ENCODE measurements around the gene MEF2C. TPM values are rescaled to one million over a fixed set of nuclear protein-coding genes. Genes with fewer than 3 reads are reported as not detected.
A peak's percentile ranks its signal among the peaks of the same experiment; 100 is the strongest.
"Not testable (repeated sequence)": the region's sequence is repeated elsewhere in the genome, so short reads cannot be mapped to it uniquely, and the experiment has no call there.

Gene MEF2C
- total RNA-seq, 2 donors from 2014 or later = 10.0 to 27.4 TPM

DNA sequence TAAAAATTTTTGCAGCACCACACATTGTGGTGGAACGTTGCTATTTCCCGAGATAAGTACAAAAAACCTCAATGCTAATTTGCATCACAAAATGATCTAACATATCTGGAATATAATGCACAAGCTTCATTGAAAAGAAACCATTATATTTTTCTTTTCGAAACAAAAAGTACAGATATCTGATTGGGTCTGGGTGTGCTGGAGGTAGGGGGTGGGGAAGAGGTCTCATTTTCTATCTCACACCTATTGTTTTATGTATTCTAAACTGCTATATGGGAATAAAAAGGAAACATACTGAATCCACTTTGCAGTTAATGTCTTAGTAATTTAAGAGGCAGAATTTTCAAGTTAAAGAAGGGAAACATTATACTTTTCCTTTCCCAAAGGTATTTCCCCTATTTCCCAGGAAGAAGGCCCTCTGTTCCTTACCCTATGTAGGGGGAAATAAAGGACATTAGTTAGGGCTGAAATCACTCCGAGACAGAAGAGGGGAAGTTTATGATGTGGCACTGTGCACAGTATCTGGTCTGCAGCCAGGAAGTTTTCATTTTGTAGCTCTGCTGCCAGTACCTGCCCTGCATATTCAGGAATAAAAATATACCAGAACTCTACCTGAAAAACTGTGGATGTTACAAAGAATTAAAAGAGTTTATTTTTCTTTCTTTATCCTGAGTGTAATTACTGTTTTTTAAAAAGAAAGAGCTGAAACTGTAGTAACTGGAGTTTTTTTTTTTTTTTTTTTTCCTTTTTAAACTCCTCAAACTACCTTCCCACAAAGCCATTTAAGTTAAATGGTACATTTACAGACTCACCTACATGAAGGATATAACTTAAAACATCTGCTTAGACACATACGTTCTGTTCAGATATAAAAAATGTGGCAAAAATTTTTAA is 7.4 kb downstream of the MEF2C start:
- ATAC-seq (peak; percentile 48), DNase-seq (no peak)
- intact Hi-C loops (cut with DNase I, micrococcal nuclease) = no loop called here

DNA sequence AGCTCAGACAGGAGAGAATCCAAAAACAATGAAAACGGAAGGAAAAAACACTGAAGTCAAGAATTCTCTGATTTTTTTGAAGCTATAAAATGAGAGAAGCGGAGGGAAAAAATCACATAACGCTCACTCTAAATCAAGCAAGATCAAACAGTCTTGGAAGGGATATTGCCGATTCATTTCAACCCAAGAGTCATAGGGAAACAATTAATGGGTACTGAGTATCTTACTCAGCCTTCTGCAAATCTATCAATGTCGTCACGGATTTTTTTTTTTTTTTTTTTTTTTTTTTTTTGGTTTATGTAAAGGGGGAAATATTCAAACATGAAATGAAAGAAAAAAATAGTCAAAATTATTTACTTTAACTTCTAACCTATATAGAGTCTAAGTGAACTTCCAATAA is 9.5 kb downstream of the MEF2C start:
- intact Hi-C loops (cut with DNase I, micrococcal nuclease) = no loop called here
- DNase-seq = no peak
- ATAC-seq = no peak

DNA sequence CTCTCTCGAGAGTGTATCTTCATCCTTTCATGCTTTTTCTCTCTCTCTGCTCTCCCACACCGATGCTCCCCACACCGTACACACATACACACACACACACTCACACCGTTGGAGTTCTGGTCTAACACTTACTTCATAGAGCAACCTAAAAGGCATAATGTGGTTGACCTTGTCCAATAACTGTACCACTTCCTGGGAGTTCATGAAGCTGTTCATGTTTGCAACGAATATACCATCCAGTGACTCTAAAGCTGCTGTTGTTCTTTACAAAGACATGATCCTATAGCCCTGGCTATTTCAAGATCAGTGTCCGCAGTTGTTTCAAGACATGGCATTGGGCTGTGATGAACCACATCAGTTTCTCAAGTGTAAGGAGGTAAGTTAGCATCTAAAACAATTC is 10.0 kb downstream of the MEF2C start:
- intact Hi-C loops (cut with DNase I, micrococcal nuclease) = no loop called here

DNA sequence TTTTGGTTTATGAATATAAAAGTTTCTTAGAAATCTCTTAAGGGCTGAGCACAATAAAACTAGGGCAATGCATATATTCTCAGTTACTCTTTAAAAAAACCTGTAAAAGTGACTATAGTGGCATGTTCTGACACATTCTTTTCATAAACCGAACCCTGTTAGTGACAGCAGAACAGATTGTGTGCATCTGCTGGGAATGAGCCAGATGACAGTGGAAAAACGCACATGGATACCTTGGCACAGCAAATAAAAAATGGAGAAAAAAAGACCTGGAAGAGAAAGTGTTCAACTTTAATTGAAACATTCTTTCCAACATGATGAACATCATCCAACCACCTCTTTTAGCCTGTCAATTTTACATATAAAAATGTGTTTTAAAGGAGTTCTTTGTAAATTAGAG is 12.7 kb downstream of the MEF2C start:
- intact Hi-C loops (cut with DNase I, micrococcal nuclease) = no loop called here
- ATAC-seq = no peak

More for the DNA sequence above, 10.0 kb downstream of the MEF2C start:
- ATAC-seq (no peak), DNase-seq (no peak)

DNA sequence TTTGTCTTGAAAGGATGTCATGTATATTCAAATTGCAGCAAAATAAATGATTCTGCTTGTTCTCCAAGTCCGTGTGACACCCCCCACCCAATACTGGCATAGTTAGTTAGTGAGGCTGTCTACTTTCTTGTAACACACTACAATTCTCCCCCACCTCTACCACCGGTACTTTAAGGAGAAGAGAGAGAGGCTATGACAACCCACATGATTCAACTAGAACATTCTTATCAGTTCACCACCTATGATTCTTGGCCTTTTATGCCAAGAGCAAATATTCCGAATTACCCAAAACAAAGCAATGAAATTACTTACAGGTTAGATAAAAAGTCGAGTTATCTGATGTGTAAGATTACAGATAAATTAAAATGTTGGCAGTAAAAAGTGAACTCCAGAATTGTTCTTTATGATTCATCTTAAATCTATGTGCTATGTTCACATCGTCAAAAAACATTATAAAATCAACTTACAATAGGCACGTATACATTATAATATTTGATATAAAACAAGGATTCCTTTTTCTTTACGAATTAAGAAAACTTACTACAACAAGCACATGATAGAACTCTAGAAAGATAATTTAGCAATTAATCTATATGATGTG is 14.4 kb downstream of the MEF2C start:
- intact Hi-C loops (cut with DNase I, micrococcal nuclease) = no loop called here
- ATAC-seq (peak; percentile 90), DNase-seq (no peak)

More for the DNA sequence above, 12.7 kb downstream of the MEF2C start:
- no peak for DNase-seq

DNA sequence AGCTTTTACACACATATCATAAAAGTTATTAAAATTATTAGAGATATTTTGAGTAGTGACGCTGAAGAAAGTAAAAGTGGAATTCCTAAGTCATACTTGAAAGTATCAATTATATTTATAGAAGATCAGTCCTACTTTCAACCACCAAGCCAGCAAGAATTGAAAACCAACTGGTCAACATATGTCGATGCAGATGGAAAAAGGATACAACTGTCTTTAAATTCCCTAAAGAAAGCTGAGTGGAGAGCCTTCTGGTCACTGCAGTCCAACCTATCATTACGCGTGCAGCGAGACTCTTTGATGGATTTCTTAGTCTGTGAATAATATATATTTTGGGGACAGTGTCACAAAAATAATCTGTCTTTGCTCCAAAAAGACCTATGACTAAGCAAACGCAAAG is 15.3 kb downstream of the MEF2C start:
- ATAC-seq (no peak), DNase-seq (no peak)
- intact Hi-C loops (cut with DNase I, micrococcal nuclease) = no loop called here

DNA sequence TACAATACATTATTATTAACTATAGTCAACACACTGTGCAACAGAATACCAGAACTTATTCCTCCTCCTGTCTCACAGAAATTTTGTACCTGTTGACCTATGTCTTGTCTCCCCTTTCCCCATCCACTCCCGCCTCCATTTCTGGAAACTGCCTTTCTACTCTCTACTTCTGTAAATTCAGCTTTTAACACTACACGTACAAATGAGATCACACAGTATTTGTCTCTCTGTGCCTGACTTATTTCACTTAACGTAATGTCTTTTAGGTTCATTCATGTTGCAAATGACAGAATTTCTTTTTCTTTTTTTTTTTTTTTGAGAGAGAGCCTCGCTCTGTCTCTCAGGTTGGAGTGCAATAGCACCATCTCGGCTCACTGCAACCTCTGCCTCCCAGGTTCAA is 19.5 kb downstream of the MEF2C start:
- intact Hi-C loops (cut with DNase I, micrococcal nuclease) = no loop called here
- DNase-seq = no peak
- ATAC-seq = no peak

DNA sequence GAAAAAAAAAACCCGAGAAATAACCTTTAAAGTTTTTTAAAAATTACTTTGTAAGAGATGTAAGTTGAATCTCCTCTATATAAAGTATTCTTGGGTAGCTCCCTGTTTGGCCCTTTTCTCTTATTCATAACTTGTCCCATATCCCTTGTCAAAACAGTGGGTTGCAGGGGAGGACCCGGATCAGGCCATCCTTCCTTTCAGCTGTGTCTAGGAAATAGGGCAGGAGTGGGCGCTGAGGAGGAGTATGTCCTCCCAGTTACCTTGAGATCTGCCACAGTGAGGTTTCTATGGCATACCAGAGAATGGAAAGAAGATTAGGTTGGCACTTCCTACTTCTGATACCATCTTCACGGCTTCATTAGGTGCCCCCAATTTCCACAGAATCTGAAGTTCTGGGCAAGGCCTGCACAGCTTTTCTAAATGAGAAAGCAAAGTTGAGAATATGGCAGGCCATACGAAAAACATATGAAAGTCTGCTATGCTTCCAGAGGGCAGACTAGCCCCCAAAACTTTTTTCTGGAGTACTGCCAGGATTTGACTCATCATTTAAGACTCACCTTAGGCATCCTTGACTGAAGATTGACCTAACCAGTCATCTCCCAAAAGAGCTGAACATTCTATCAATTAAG is 20.3 kb downstream of the MEF2C start:
- DNase-seq = no peak
- intact Hi-C loops (cut with DNase I, micrococcal nuclease) = no loop called here
- ATAC-seq = no peak

DNA sequence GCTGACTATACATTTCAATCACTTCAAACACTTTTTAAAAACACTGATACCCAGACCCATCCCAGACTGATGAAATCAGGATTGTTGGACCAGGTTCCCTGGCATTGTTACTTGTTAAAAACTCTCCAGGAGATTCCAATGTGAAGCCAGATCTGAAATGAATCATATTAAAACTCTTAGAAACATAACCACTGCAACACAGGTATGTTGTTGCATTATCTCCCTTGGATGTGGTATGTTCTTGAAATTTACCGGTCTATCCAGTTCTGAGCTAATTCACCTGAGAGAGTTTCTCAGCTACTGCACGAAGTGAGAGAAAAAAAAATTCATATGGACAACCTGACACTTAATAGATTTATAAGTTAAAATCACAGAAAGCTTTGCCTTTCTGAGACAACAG is 21.8 kb downstream of the MEF2C start:
- ATAC-seq (no peak), DNase-seq (no peak)
- intact Hi-C loops (cut with DNase I, micrococcal nuclease) = no loop called here

DNA sequence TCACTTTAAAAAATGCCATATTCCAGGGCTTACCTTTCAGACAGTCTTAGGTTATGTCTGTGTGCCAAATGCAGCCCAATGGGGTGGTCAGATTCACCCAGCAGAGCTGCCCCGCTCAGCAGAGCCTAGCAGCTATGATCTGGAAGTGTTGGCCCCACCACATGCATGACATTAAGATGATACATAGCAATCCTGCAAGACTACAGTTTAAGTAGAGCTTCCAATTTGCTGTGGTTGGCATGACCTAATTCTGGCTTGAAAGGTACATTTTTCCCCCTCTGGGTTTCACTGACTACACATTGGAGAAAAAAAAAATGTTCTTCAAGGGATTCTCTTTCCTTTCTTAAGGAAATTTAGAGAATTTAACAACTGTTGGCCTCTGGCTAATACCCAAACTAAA is 22.5 kb downstream of the MEF2C start:
- intact Hi-C loops (cut with DNase I, micrococcal nuclease) = no loop called here
- DNase-seq (no peak), ATAC-seq (no peak)

DNA sequence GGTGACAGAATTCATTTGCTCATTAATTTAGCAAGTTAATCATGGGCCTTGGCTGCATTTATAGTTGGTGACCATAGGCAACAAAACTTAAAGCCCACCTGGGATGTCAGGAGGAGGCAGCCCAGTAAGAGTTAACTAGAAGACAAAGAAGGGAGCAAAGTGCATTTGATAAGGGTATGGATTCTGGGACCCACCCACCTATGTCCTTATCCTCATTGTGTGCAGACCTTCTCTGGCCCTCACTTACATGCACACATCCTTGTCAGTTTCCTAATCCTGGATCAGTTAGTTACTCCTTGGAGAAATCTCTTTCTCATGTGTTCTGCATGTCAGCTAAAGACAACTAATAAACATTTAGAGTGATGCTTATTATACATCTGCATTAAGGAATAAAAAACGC is 24.6 kb downstream of the MEF2C start:
- intact Hi-C loops (cut with DNase I, micrococcal nuclease) = no loop called here
- DNase-seq = no peak
- no peak for ATAC-seq

DNA sequence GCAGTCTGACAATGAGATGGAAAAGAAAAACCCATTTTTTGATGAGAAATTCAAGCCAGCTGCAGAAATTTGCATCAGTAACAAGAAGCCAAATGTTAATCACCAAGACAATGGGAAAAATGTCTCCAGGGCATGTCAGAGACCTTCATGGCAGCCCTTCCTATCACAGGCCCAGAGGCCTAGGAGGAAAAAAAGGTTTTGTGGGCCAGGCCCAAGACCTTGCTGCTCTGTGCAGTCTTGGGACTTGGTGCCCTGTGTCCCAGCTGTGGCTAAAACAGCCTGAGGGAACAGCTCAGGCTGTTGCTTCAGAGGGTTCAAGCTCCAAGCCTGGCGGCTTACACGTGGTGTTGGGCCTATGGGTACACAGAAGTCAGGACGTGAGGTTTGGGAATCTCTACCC is 26.6 kb downstream of the MEF2C start:
- DNase-seq; intact Hi-C loops (cut with DNase I, micrococcal nuclease); ATAC-seq: not testable (repeated sequence)

DNA sequence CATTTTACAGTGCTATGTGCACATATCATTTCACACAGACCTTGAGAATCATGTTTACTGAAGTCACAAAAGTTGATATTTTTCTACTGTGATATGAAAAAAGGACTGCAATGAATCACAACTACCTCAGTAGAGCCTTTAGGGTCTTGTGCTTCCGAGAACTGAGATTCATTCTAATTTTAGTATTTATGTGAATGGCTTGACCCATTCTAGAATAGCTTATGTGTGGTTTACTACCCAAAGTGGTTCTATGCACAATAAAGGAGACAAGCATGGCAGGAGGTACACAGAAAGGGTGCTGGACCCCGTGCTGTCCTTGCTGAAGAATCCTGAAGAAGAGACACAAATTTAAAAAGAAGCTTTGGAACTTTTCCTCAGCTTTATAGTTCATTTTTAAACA is 28.2 kb downstream of the MEF2C start:
- DNase-seq = no peak
- ATAC-seq = no peak
- intact Hi-C loops (cut with DNase I, micrococcal nuclease) = no loop called here

DNA sequence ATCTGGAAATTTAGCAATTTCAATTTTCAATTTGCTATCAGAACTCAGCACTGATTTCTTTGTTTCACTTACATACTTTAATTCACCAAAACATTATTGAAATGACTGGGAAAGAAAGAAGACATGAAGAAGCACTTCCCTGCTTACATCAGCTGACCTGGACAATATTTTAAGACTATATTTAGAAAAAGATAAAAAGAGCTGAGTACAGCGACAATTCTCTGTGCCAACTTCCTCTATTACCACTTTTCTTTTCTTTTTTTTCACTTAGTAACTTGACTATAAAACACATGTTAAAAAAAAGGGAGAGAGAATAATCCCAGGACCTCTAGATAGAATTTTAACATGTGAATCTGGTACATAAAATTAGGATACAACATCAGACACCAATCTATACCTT is 35.6 kb downstream of the MEF2C start:
- ATAC-seq (no peak), DNase-seq (no peak)
- intact Hi-C loops (cut with DNase I, micrococcal nuclease) = loop anchor here in 1 of 2 donors (5.0 kb wide), 1 partner anchor 1335 kb away; no protein-coding TSS in a partner anchor

DNA sequence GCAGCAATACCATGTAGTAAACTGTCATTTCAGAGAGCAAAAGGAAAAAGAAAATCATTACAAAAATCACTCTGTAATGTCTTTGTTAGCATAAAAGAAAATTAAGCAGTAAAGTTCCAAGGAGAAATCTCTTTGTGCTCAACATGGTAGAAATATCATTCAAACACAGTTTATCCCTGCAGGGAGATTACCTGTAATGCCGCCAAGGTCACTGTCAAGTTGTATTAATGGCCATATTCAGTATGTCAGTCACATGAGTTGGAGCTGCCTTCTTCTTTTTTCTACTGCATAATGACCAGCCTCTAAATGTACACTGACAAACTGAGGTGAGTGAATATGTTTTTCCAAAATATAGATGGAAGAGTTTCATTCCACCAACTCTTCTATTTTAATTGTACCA is 36.5 kb downstream of the MEF2C start:
- intact Hi-C loops (cut with DNase I, micrococcal nuclease) = loop anchor here in 1 of 2 donors (5.0 kb wide), 1 partner anchor 1336 kb away; no protein-coding TSS in a partner anchor
- no peak for ATAC-seq

DNA sequence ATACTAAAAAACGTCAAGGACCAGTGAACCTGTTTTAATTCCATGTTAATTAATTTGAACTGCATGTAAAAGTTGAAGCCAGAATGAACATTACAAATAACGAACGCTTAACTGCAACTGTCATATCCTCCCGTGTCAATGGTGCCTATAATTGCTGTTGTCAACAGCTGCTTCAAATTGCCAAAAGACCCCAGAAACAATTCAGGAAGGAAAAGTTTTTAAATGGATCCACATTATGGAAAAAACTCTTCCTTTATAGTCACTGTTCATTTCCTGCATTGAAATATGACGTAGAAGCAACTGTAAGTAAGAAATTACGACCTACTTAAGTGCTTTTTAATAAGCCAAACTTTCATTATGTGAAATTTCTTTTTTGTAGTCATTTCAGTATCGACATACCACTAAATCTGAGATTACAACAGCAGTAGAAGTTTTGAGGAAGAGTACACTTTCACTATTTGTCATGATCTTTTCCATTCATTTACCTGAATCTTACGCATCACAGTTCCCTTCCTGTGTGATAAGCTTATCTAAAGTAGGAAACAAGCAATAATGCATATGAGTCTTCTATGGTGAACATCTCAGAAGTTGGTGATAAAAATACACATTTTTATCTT is 37.8 kb downstream of the MEF2C start:
- intact Hi-C loops (cut with DNase I, micrococcal nuclease) = loop anchor here in 1 of 2 donors (5.0 kb wide), 1 partner anchor 1337 kb away; no protein-coding TSS in a partner anchor
- ATAC-seq (no peak), DNase-seq (no peak)

More for the DNA sequence above, 36.5 kb downstream of the MEF2C start:
- no peak for DNase-seq

DNA sequence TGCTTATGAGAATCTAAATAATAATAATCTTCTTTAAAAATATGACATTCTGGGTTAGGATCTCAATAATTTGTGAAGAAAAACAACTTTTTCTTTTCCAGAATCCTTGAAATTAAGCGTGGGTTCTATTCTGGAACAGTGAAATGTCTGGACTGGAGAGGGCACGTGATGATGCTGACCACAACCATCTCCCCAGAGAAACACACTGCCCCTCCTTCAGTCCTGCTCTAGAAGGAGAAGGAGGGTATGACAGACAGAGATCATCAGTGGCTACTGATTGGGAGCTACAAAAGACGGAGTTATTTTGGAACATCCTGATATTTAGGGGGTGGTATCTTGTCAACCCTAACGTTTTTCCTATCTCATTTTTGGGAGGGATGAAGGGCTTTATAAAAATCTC is 40.2 kb downstream of the MEF2C start:
- ATAC-seq (no peak), DNase-seq (no peak)
- intact Hi-C loops (cut with DNase I, micrococcal nuclease) = no loop called here

DNA sequence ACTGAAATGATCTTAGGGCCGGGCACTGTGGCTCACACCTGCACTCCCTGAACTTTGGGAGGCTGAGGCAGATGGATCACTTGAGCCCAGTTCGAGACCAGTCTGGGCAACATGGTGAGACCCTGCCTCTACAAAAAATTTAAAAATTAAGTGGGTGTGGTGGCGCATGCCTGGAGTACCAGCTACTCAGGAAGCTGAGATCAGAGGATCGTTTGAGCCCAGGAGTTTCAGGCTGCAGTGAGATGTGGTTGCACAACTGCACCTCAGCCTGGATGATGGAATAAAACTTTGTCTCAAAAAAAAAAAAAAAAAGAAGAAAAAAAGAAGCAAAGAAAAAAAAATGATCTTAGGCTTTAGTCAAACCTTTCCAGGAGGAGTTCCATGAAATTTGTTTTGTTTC is 41.8 kb downstream of the MEF2C start:
- DNase-seq (no peak), ATAC-seq (no peak)
- intact Hi-C loops (cut with DNase I, micrococcal nuclease) = no loop called here

DNA sequence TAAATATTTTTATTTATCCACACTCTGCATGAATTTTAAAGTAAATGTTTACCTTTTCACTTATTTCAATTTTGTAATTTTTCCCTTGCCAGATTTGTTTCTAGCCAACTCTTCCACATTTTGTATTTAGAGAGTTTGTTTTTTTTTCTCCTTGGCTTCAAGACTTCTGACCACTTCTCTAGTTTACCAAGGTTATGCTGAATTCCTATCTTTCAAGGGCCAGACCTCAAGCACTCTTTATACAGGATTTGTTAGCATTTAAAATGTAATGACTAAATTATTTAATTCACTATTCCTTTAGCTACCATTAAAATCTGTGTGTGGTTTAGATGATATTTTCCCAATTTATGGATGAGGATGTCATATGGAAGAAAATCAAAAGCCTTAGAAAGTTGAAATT is 42.5 kb downstream of the MEF2C start:
- ATAC-seq = no peak
- intact Hi-C loops (cut with DNase I, micrococcal nuclease) = no loop called here
- no peak for DNase-seq

Data from left colon (tissue), 2 donors.